Putamen (tissue), 1 donor: ENCODE results near the gene BMAL2.

Experiments used
- DNase-seq: peaks from one replicate; pipeline ENCODE4 v3.0.0-alpha.2; 2016; ENCODE audit warnings: low spot score

The BMAL2 gene, protein sequence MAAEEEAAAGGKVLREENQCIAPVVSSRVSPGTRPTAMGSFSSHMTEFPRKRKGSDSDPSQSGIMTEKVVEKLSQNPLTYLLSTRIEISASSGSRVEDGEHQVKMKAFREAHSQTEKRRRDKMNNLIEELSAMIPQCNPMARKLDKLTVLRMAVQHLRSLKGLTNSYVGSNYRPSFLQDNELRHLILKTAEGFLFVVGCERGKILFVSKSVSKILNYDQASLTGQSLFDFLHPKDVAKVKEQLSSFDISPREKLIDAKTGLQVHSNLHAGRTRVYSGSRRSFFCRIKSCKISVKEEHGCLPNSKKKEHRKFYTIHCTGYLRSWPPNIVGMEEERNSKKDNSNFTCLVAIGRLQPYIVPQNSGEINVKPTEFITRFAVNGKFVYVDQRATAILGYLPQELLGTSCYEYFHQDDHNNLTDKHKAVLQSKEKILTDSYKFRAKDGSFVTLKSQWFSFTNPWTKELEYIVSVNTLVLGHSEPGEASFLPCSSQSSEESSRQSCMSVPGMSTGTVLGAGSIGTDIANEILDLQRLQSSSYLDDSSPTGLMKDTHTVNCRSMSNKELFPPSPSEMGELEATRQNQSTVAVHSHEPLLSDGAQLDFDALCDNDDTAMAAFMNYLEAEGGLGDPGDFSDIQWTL

DNA sequence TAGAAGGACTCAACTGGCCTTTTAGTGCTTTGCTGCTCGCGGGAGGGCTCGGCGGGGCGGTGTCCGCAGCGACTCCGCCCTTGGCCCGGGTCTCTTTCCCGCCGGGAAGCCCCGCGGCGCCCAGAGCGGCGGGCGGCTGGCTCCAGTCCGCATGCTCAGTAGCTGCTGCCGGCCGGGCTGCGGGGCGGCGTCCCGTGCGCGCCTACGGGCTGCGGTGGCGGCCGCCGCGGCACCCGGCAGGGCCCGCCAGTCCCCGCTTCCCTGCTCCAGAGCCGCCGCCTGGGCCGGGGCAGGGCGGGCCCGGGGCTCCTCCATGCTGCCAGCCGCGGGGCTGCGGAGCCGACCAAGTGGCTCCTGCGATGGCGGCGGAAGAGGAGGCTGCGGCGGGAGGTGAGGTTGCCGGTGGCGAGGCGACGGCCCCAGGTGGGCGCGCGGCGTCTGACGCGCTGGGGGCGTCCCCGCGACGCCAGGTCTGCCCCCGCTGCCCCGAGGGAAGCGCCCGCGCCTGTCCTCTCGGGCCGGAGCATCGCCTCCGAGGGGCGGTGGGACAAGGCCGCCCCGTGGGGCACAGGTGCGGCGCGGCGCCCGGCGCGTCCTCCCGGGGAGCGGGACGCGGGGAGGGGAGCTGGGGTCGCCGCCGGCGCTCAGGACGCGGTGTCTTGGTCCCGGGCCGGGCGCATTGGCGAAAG lies at the start of gene BMAL2:
Gene BMAL2, plus strand, starts transcription at position 123 of the 689 bp plus-strand sequence. Its CDS starts 237 bp downstream, at position 360.
- no peak for DNase-seq

DNA sequence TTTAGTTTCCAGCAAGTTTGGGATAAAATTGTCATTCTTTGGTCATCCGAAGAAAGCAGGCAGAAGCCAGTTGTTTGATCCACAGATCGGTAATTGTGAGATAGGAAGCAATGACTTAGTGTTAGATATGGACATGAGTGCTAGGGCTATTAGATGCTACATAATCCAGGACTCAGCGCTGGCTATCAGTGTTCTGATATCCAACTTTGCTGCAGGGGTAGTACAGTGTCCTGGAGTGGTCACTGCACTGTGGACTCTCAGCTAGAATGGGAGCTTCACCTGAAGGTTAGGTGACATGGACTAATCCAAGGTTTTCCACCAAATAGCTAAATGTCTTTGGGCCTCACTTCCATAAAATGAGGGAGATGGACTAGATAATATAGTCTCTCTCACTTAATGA lies 48.6 kb upstream of the BMAL2 start:
- no peak for DNase-seq

DNA sequence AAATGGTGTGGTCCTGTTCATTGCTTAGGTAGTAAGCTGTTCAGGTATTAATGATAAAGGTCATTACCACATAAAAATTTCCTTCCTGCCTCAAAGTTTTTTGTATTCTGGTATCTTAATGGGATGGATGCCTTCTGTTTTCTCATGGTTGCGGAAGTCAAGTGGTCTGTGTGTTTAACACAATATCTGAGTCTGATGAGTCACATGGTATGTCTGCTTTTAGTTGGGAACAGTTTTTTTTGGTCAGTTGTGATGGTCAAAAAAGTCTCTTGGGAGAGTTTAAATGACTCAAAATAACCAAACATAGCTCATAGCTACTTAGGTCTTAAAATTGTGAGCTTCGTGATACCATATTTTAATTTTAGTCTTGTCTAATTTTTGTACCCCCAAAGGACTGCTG lies 47.9 kb upstream of the BMAL2 start:
- no peak for DNase-seq

DNA sequence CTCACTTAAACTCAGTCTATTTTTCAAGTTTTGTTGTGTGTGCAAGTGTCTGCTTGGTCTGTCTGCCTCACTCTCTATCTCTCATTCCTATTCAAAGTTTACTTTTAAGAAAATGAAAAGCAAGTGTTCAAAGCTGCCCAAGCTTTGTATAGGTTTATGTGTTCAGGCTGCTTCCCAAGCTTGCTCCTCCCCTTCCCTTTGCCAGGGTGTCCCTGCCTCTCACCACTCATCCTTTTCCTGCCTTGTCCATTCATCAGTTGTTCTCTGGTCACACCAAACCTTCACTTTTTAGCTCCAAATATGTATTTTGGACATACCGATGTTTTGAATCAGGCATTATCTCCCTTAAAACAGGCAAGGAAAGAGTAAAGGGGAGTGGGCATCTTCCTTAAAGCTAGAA lies 47.2 kb upstream of the BMAL2 start:
- no peak for DNase-seq

DNA sequence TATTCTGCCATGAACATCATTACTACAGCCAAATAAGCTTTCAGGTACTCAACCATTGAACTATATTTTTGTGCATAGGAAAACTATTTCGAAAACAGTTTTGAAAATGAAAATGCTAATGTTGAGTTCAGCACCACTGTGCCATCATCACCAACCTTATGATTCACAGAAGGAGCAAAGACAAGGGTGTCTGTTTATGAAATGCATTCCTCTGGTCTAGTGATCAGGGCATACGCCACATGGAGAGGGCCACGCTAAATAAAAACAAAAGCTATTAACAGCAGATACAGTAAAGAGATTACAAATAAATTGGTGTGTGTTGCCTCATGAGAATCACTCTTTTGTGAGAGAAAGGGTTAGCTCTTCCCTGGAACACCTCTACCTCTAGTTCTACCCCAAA lies 43.2 kb upstream of the BMAL2 start:
- no peak for DNase-seq

DNA sequence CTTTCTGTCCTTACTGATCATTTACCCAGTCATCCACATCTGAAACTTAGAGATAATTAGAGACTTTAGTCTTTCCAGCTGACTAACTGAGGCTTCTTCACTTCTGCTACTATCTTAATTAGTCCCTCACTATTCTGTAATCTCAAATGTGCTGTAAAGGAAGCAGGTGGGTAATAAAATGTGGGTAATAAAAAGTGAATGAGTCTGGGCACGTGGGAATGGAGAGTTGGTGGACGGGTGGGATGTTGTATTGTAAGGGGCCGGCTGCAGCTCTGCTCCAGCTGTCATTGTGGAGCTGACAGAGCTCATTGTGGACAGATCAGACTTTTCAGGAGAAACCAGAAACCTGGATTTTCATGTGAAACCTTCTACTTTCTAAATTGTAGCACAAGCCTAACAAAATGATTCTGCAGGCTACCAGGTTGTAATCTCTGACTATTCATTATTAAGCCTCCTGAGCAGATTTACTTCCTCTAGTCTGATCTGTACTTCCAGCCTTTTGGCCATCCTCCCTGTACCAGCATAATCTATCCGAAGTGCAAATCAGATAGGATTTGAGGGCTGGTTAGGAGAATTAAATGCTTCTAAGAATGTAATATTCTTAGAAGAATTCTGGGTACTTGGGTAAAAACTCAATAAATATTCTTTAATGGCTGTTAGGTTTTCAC lies 42.0 kb upstream of the BMAL2 start:
- DNase-seq: no peak

DNA sequence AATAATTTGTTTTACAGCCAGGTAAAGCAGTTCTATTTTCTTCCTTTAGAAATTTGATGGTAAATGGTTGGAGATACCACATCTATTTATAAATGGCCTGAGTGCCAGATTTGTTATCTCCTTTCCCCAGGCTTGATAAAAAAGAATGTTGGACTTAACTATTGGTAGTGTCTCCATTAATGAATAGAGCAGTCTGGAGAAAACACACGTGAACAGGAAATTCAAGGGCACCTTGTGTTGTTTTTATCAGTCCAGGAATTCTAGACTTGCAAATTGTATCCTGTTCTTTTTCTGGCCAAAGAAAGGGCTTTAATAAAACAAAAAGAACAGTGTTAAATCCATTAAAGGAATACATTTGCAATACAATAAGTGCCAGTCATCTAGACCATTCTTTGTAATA lies 40.8 kb upstream of the BMAL2 start:
- DNase-seq: no peak

DNA sequence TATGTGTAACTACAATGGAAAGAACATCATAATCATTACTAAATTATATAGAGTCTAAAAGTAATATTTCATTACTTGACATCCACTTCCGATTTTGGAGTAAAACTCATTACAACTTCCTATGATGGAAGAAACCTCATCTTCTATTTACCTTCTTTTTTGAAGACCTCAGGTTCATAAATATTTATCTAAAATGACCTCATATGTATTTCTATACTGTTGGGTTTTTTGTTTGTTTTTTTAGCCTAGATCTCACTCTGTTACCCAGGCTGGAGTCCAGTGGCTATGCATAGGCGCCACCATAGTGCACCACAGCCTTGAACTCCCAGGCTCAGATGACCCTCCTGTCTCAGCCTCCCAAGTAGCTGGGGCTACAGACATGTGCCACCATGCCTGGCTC lies 39.9 kb upstream of the BMAL2 start:
- DNase-seq: no peak

DNA sequence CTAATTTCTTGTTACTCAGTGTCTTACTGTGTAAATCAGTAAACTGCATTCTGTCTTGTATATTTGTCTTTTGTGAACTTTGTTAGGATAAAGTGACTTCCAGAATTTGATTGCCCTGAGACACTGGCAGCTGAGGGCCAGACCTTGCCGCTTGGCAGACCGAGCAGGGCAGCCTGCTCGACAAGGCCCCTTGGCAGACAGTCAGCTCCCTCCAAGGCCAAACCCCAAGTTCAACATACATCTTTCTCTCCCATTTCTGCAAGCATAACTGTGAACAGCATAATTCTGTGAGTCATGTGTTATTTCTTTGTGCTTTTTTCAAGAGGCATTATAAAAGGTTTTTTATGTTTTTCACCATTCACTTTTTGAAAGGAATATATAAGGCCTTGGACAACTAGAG lies 39.2 kb upstream of the BMAL2 start:
- no peak for DNase-seq

DNA sequence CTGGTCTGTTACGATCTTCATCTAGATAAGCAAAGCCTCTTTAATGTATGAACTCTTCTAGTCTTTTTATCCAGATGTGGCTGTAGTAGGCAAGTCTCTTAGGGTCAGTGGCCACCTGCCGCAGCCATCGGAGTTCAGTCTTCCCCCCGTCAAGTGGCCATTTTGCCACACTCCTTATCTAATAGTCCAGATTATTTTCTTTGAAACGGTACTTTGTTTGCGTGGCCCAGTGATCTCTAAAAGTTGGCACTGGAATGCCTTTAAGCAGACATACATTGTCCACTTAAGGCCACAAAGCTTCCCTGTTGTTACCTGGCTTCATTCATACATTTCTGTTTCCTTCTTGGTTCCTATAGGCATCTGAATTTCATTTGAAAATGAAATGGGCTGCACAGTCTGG lies 36.0 kb upstream of the BMAL2 start:
- no peak for DNase-seq

DNA sequence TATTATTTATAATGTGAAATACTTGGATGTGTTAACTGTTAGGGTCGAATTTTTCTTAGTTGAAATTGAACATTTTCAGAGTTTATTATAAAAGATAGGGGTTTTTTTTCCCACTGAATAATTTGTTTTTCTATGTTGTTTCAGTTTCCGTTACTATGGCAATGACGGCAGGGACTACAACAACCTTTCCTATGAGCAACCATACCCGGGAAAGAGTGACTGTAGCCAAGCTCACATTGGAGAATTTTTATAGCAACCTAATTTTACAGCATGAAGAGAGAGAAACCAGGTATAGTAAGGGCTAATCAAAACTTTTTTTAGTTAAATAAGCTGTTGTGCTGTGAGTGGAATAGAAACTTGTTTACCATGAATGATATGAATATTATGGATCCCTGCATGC lies 35.1 kb upstream of the BMAL2 start:
- DNase-seq: no peak

DNA sequence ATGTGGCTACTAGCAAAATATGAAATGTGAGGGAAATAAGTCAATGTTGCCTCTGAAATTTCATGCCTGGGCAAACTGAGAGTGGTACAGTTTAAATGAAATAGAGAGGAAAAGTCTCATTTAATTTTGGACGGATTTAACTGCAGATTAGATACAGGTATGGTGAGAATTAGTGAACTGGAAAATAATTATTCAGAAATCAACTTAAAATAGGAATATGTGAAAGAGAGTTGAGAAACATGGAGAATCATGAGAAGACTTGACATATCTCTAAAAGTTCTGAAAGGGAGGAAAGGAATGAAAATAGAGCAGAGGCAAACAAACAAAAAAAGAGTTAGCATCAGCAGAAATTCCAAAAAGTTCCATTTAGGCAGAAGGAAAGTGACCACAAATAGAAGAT lies 33.5 kb upstream of the BMAL2 start:
- DNase-seq: no peak

DNA sequence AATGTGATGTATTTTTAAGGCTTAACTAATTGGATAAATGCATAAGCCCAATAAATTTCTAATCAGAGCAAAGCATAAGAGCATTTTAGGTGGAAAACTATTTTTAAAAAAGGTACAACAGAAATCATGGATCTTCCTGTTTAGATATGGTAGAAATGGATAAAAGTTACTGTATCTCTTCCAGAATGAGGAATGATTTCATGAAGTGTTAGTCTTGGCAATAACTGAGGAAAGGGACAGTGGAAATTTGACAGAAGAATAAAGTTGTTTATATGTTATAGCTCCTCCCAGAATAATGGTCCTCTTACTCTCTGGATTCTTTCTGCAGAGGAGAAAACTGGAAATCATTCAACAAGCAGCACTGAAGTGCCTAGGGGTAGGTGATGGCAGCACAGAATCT lies 32.4 kb upstream of the BMAL2 start:
- DNase-seq: no peak

DNA sequence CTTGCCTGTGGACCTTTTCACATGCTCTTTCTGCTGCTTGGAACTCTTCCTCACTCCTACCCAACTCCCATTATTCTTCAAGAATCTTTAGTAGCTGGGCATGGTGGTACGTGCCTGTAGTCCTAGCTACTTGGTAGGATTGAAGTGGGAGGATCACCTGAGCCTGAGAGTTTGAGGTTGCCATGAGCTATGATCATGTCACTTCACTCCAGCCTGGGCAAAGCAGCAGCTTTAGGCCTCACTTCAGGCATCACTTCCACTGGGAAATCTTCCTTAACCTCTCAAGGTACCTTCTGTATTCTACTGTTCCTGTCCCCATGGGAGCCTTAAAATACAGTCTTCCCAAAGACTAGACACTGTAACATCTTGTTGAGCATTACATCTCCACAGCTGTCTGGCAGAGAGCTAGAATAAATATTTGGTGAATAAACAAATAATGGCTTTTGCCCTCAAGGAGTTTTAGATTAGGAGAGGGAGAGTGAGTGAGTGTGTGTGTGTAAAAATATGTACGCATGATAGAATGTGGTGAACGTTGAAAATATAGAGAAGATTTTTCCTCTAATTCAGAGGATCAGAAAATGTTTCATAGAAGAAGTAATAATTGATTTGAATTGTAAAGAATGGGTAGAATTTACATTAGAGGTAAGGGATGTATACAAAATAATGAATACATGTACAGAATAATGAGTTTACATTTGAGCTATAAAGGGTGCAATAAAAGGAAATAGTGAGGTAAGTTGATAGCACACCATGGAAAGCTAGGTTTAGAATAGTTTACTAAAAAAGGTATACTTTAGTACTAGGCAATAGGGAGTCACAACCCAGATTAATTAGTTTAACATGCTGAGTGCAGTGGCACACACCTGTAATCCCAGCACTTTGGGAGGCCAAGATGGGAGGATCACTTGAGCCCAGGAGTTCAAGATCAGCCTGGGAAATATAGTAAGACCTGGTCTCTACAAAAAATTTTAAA lies 29.2 kb upstream of the BMAL2 start:
- DNase-seq: no peak

DNA sequence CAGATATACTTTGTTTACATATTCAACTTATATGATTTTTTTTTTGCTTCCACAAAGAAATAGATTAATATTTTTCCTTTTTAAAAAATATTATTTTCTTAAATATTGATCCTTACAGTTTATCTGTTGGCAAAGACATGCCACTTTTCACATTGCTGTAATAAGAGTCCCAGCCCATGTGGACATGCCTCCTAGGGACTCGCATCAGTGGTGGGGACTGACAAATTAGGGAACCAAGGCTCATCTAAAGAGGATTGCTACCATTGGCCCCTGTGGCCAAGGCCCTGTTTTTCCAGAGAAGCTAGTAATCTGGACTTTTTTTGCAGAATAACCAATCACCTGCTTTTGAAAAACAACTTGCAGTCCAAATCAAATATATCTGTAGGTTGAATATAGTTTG lies 27.8 kb upstream of the BMAL2 start:
- DNase-seq: no peak

DNA sequence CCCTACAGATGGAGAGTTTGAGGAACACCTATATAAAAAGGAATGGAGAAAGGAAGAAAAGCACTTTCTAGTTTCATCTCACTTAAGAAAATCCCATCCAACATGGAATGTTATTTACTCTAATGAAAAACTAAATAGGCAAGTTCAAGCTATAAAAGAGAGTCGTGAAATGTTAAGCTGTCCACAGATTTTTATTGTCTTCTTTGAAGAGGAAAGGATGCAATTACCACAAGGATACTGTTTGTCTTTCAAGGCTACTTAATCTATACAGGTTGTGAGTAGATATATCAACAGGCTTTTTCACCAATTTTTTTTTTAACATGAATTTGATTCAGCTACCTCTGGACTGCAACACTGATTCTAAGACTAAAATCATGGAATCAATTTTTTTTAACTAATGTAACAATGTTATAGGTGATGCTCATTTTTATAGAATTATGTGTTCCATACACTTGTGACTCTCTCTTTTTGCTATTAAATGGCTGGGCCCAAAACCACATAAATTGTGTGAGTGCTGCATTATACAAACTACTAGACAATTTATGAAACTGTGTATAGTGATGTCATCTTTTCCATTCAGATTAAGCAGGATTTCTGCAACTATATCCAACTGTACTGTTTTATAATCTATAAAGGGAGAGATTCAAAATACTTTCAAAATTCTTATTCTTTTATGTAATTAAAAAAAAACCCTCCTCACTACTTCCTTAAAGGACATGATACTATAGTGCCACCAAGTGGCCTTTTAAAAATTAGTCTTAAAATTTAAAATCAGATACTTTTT lies 26.8 kb upstream of the BMAL2 start:
- no peak for DNase-seq

DNA sequence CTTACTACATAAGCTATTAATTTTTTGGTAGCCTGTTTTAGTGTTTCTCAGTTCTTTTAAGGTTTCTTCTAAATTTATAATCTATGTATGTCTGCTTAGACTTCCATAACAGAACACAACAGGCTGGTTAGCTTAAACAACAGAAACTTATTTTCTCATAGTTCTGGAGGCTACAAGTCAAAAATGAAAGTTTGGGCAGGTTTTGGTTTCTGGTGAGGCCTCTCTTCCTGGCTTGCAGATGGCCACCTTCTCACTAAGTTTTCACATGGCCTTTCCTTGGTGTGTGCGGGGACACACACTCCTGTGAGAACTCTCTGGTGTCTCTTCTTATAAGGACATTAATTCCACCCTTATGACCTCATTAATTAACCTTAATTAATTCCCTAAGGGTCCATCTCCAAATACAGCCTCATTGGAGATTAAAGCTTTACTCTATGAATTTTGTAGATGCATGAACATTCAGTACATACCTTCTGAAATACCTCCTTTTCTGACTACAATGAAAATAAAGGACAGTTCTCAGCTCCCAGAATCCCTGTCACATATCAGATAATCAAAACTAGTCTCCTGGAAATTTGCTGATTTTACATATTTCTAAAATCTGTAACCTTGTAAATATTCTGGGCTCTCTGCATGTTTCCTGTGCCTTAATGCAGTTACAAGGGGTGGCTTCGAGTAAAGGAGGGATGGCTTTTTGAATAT lies 23.2 kb upstream of the BMAL2 start:
- DNase-seq: no peak

DNA sequence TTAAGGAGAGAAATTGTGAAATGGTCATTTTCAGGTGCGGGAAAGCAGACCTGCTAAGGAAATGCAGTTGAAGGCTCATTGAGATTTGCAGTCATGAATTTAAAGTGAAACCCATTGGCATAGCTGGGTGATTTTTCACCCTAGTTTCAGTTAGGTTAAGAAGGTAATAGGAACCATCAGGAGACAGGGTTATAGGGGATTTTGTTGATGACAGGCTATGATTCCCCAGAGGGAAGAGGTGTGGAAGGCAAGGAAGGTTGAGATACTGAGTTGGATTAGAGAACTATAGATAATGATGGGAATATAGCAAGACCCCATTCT lies 22.7 kb upstream of the BMAL2 start:
- DNase-seq: no peak

DNA sequence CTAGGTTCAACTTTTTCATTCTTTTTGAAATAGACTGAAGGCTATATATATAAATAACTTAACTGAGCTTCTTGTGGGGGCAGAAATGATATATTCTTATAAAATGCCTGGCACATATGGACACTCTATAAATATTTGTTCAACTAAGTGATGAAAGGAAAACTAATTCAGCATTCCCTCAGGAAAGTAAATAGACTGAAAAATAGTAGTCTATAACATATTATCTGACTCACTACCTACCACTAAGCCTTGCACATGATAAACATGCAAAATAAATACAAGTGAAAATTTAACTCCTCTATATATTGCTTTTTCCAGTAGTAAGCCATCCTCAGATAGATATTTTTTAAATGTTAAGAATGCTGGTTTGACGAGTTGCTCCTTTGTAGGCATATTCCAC lies 15.7 kb upstream of the BMAL2 start:
- no peak for DNase-seq

DNA sequence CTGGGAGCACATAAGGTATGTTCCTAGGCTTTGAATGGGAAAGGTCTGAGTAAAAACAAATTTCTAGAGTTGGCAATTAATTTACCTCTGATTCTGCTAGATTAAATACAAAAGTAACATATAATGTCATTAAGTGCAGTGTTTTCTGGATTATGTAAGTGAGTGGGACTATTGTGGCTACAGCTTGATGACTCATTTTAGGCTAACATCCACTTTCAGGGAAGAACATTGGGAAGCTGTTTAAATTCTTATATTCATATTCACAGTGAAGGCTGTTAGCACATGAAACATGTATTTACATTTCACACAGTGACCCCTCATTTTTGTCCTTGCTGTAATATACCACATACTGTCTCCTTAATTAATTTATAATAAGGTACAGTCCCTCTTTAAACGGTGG lies 13.2 kb upstream of the BMAL2 start:
- DNase-seq: no peak
